H1 (cell line): ENCODE measurements around the gene C5orf46. TPM values are rescaled to one million over a fixed set of nuclear protein-coding genes. Genes with fewer than 3 reads are reported as not detected.
A peak's percentile ranks its signal among the peaks of the same experiment; 100 is the strongest.

Experiments used
- CTCF ChIA-PET: fragments of 300-600 bp; sonication (Branson Sonifier 250); formaldehyde crosslinking; loops from one replicate; lab custom pipeline; 2021; ENCODE audit not compliant: partially characterized antibody; lab: Charles Lee
- POLR2A ChIA-PET: fragments of 300-600 bp; sonication (Branson Sonifier 250); formaldehyde crosslinking; loops from one replicate; lab custom pipeline; 2021; ENCODE audit warnings: inconsistent platforms; ENCODE audit not compliant: partially characterized antibody; lab: Charles Lee
- DNase-seq, 2 experiments: peaks; one replicate each; pipeline versions ENCODE4 v3.0.0 to v3.0.0-alpha.2; 2010 to 2022; ENCODE audit warnings: low spot score in 2 of 2, low read depth in 1 of 2, mixed read lengths in 1 of 2
- FAIRE-seq: peaks from 2 replicates; lab custom pipeline; 2011; peaks lifted over from hg19 to GRCh38; lab: Jason Lieb, UNC
- H2AFZ ChIP-seq: 2 replicates; pipeline ENCODE4 v1.8.1; 2012; ENCODE audit warnings: low read length, inconsistent platforms
- H2AK5ac ChIP-seq: 2 replicates; pipeline ENCODE4 v1.6.1; 2013; ENCODE audit warnings: low read depth, low read length
- H2BK120ac ChIP-seq: replicated peaks from 2 replicates; pipeline ENCODE3; 2013; ENCODE audit warnings: low read depth, low read length, inconsistent platforms
- H2BK12ac ChIP-seq: 2 replicates; pipeline ENCODE4 v1.6.1; 2013; ENCODE audit warnings: low read depth, low read length
- H2BK15ac ChIP-seq: 2 replicates; pipeline ENCODE4 v1.6.1; 2013; ENCODE audit warnings: low read length
- H2BK20ac ChIP-seq: 2 replicates; pipeline ENCODE4 v1.6.1; 2013; ENCODE audit warnings: low read length
- H2BK5ac ChIP-seq: 2 replicates; pipeline ENCODE4 v1.6.1; 2013; ENCODE audit warnings: low read depth, low read length
- H3K14ac ChIP-seq: 2 replicates; pipeline ENCODE4 v1.6.1; 2013; ENCODE audit warnings: inconsistent platforms; ENCODE audit not compliant: insufficient read length
- H3K18ac ChIP-seq: 2 replicates; pipeline ENCODE4 v1.6.1; 2013; ENCODE audit warnings: low read length; ENCODE audit errors: extremely low read depth
- H3K23ac ChIP-seq: 2 replicates; pipeline ENCODE4 v1.6.1; 2013; ENCODE audit warnings: inconsistent platforms; ENCODE audit not compliant: insufficient read length
- H3K23me2 ChIP-seq: 2 replicates; pipeline ENCODE4 v1.6.1; 2013; ENCODE audit warnings: low read depth, low read length
- H3K27ac ChIP-seq: 2 replicates; pipeline ENCODE4 v1.6.1; 2011; ENCODE audit warnings: low read depth, low read length, inconsistent platforms
- H3K27me3 ChIP-seq, 4 experiments: replicated peaks in 1 of 4; 1 replicate in 1 of 4; 2 replicates in 3 of 4; pipeline versions ENCODE4 v1.6.1 to v1.8.1; 2011 to 2013; ENCODE audit warnings: low read length in 3 of 4, mild to moderate bottlenecking in 3 of 4, inconsistent platforms in 2 of 4, mixed read lengths in 2 of 4, moderate library complexity in 1 of 4; ENCODE audit not compliant: control insufficient read depth in 3 of 4, insufficient read depth in 3 of 4; ENCODE audit errors: extremely low read depth in 1 of 4
- H3K36me3 ChIP-seq, 4 experiments: 2 replicates each; pipeline versions ENCODE4 v1.6.1 to v1.8.1; 2011 to 2013; ENCODE audit warnings: mild to moderate bottlenecking in 4 of 4, low read length in 3 of 4, moderate library complexity in 2 of 4, control low read depth in 1 of 4, inconsistent platforms in 1 of 4; ENCODE audit not compliant: insufficient read depth in 4 of 4, control insufficient read depth in 2 of 4
- H3K4ac ChIP-seq: replicated peaks from 2 replicates; pipeline ENCODE3; 2013; ENCODE audit warnings: low read length, low read depth, mixed read lengths, inconsistent platforms; ENCODE audit not compliant: insufficient read length
- H3K4me1 ChIP-seq, 4 experiments: replicated peaks in 1 of 4; 1 replicate in 1 of 4; 2 replicates in 3 of 4; pipeline versions ENCODE4 v1.6.1 to v1.8.1; 2011 to 2013; ENCODE audit warnings: low read length in 3 of 4, inconsistent platforms in 2 of 4, mixed read lengths in 1 of 4; ENCODE audit not compliant: insufficient read depth in 4 of 4, control insufficient read depth in 3 of 4
- H3K4me2 ChIP-seq, 2 experiments: 2 replicates each; pipeline versions ENCODE4 v1.6.1 to v1.8.1; 2011 to 2013; ENCODE audit warnings: low read depth in 2 of 2, low read length in 2 of 2, control low read depth in 1 of 2, inconsistent platforms in 1 of 2, mild to moderate bottlenecking in 1 of 2; ENCODE audit not compliant: insufficient read depth in 1 of 2
- H3K4me3 ChIP-seq, 4 experiments: fragments of 200-600, 300-600 bp in 1 of 4; sonication (generic), shearing (Covaris generic), sonication (Bioruptor Twin) in 1 of 4; 2 replicates each; pipeline versions ENCODE4 v1.5.1 to v1.8.1; 2011 to 2016; ENCODE audit warnings: low read length in 4 of 4, low read depth in 3 of 4, control low read depth in 2 of 4, inconsistent platforms in 2 of 4, mild to moderate bottlenecking in 2 of 4, mixed read lengths in 1 of 4, moderate library complexity in 1 of 4; ENCODE audit not compliant: insufficient read depth in 2 of 4; ENCODE audit errors: extremely low read depth in 1 of 4
- H3K56ac ChIP-seq: replicated peaks from 2 replicates; pipeline ENCODE3; 2013; ENCODE audit warnings: low read depth, mild to moderate bottlenecking, mixed read lengths, low read length, inconsistent platforms; ENCODE audit not compliant: insufficient read length
- H3K79me1 ChIP-seq: 2 replicates; pipeline ENCODE4 v1.6.1; 2013; ENCODE audit warnings: low read depth, low read length, control low read depth
- H3K79me2 ChIP-seq, 2 experiments: 2 replicates each; pipeline versions ENCODE4 v1.6.1 to v1.8.1; 2012 to 2013; ENCODE audit warnings: low read length in 2 of 2, mild to moderate bottlenecking in 2 of 2, inconsistent platforms in 1 of 2; ENCODE audit not compliant: insufficient read depth in 2 of 2, control insufficient read depth in 1 of 2
- H3K9ac ChIP-seq, 4 experiments: replicated peaks in 1 of 4; 1 replicate in 1 of 4; 2 replicates in 3 of 4; pipeline versions ENCODE4 v1.6.1 to v1.8.1; 2011 to 2013; ENCODE audit warnings: low read depth in 3 of 4, low read length in 3 of 4, control low read depth in 2 of 4, mild to moderate bottlenecking in 2 of 4, moderate library complexity in 2 of 4, inconsistent platforms in 1 of 4; ENCODE audit errors: extremely low read depth in 1 of 4
- H3K9me3 ChIP-seq, 2 experiments: 2 replicates each; pipeline versions ENCODE4 v1.6.1 to v1.8.1; 2012 to 2013; ENCODE audit warnings: mild to moderate bottlenecking in 2 of 2, moderate library complexity in 2 of 2, control low read depth in 1 of 2, inconsistent platforms in 1 of 2, low read depth in 1 of 2, low read length in 1 of 2, mixed read lengths in 1 of 2; ENCODE audit not compliant: insufficient read depth in 2 of 2
- H4K20me1 ChIP-seq, 2 experiments: replicated peaks in 1 of 2; 2 replicates each; pipeline versions ENCODE3 to v1.8.1; 2011 to 2013; ENCODE audit warnings: inconsistent platforms in 2 of 2, low read length in 2 of 2, mild to moderate bottlenecking in 1 of 2; ENCODE audit not compliant: insufficient read depth in 2 of 2, control insufficient read depth in 1 of 2
- H4K5ac ChIP-seq: 2 replicates; pipeline ENCODE4 v1.6.1; 2013; ENCODE audit warnings: low read length, low read depth, mixed read lengths, inconsistent platforms; ENCODE audit not compliant: insufficient read length
- H4K8ac ChIP-seq: 2 replicates; pipeline ENCODE4 v1.8.0; 2013; ENCODE audit warnings: mild to moderate bottlenecking, moderate library complexity, low read length, inconsistent platforms; ENCODE audit not compliant: insufficient read depth; ENCODE audit errors: extremely low read depth
- H4K91ac ChIP-seq: replicated peaks from 2 replicates; pipeline ENCODE3; 2013; ENCODE audit warnings: low read length, mixed read lengths, inconsistent platforms; ENCODE audit not compliant: insufficient read length
- BACH1 ChIP-seq: IDR thresholded peaks from 2 replicates; pipeline ENCODE4 v1.6.1; 2012; ENCODE audit warnings: low read length, improper control_type of control experiment
- BRCA1 ChIP-seq: IDR thresholded peaks from 2 replicates; pipeline ENCODE4 v1.6.1; 2012; ENCODE audit warnings: low read depth, low read length, improper control_type of control experiment
- CBX5 ChIP-seq: fragments of 300-800, 300-1000 bp; sonication (generic); IDR thresholded peaks from 2 replicates; pipeline ENCODE4 v1.7.1; 2016; ENCODE audit warnings: antibody characterized with exemption, low read length, low read depth
- CHD2 ChIP-seq: IDR thresholded peaks from 2 replicates; pipeline ENCODE4 v1.6.1; 2012; ENCODE audit warnings: low read length, improper control_type of control experiment
- GTF2F1 ChIP-seq: IDR thresholded peaks from 2 replicates; pipeline ENCODE4 v1.6.1; 2012; ENCODE audit warnings: low read depth, low read length, improper control_type of control experiment, borderline replicate concordance
- POLR2AphosphoS5 ChIP-seq: IDR thresholded peaks from 2 replicates; pipeline ENCODE4 v1.6.1; 2011; ENCODE audit warnings: low read depth, low read length
- RAD21 ChIP-seq, 2 experiments: IDR thresholded peaks in 1 of 2; conservative IDR thresholded peaks in 1 of 2; 2 replicates each; pipeline ENCODE4 v1.6.1; 2011; ENCODE audit warnings: low read depth in 2 of 2, low read length in 2 of 2, improper control_type of control experiment in 1 of 2, inconsistent platforms in 1 of 2, mild to moderate bottlenecking in 1 of 2, moderate library complexity in 1 of 2
- TBP ChIP-seq: IDR thresholded peaks from 2 replicates; pipeline ENCODE4 v1.6.1; 2011; ENCODE audit warnings: low read depth, low read length, improper control_type of control experiment
- TEAD4 ChIP-seq: IDR thresholded peaks from 2 replicates; pipeline ENCODE4 v1.6.1; 2012; ENCODE audit warnings: low read depth, low read length, inconsistent platforms, mixed read lengths
- YY1 ChIP-seq: IDR thresholded peaks from 2 replicates; pipeline ENCODE4 v1.6.1; 2011; ENCODE audit warnings: low read depth, mild to moderate bottlenecking, low read length
- WGBS, 2 experiments: shearing (Covaris generic) in 1 of 2; methylation state at CpG; one replicate each; pipeline versions ENCODE4 v1.1.6 to v1.1.7; 2013 to 2015; ENCODE audit warnings: low lambda C conversion rate in 2 of 2, mixed read lengths in 2 of 2, inconsistent platforms in 1 of 2, low coverage in 1 of 2, missing lambda C conversion rate in 1 of 2; ENCODE audit not compliant: insufficient replicate concordance in 2 of 2, insufficient coverage in 1 of 2, insufficient read length in 1 of 2; ENCODE audit errors: extremely low coverage in 1 of 2, missing lambda C conversion rate in 1 of 2; 5-methylcytosine and 5-hydroxymethylcytosine counted together
- polyA plus RNA-seq, 7 experiments: library from polyadenylated mRNA; depleted of rRNA in 3 of 7; stranded (reverse) in 5 of 7; unstranded in 2 of 7; fragments of >200 nt in 5 of 7; fragments of 200-250 nt in 2 of 7; gene quantifications; 1 replicate in 5 of 7; 2 replicates in 1 of 7; 4 replicates in 1 of 7; pipeline versions ENCODE4 v1.2.1 to v1.2.3, GENCODE V29; 2011 to 2013; ENCODE audit warnings: missing spikeins in 2 of 7, mixed read lengths in 2 of 7
- total RNA-seq: library from RNA; stranded (reverse); fragmentation: NEBNext Ultra II Directional; extraction: Animal tissue kit (Norgen Biotek cat#: 25700); gene quantifications from 2 replicates; pipeline ENCODE4 v1.2.1, GENCODE V29; 2021

The C5orf46 gene
- total and polyA plus RNA-seq, 2 of the 8 experiments (the other 6 are each of a cell fraction or from before 2014, with no cell fraction given) = not detected

GRCh38 chr5:147857302-147858129 lies 48.8 kb downstream of the C5orf46 start:
- H3K4me1 ChIP-seq = peaks cover 2 to 16% (median 13%) of the 10 kb centered on the region in 4 experiments; a peak in 5 of 7 replicates
- peak; percentile 99 for FAIRE-seq
- TF ChIP-seq YY1 (peak; percentile 31; the same call in 1 of the 2 replicates), TEAD4 (peak; percentile 64; the same call in 1 of the 2 replicates), POLR2AphosphoS5 (peak; percentile 71; the same call in 1 of the 2 replicates), CBX5 (no peak), GTF2F1 (0 out of 2 replicates have a peak, but pooled peaks have one; percentile 63), TBP (no peak), BRCA1 (peak; percentile 8; the same call in 1 of the 2 replicates), CHD2 (0 out of 2 replicates have a peak, but pooled peaks have one; percentile 7), RAD21 (IDR thresholded peaks at IDR 0.05 in 1 of 2, conservative IDR thresholded peaks at IDR 0.05 in 1 of 2; ENCODE audit: low read depth in 2 of 2, low read length in 2 of 2) (peak; percentile 85 to 86), BACH1 (0 out of 2 replicates have a peak, but pooled peaks have one; percentile 3)

More at GRCh38 chr5:147857302-147858129, 48.8 kb downstream of the C5orf46 start:
- Histone ChIP-seq H2BK15ac (no peak overlapping the region), H2AFZ (no peak overlapping the region), H4K20me1 (no peaks in the 10 kb centered on the region), H2BK120ac (no peak overlapping the region), H3K4me3 (no peak overlapping the region), H3K14ac (no peak overlapping the region), H3K56ac (no peak overlapping the region), H3K4ac (no peak overlapping the region), H2BK20ac (no peak overlapping the region), H4K8ac (no peak overlapping the region), H3K79me2 (peaks cover 0 to 12% of the 10 kb centered on the region in 2 experiments; a peak in 2 of 4 replicates), H2BK5ac (no peak overlapping the region), H3K36me3 (peaks cover 0 to 15% (median under 1%) of the 10 kb centered on the region in 4 experiments; a peak in 2 of 8 replicates), H3K9ac (no peak overlapping the region), H3K4me2 (no peak overlapping the region), H3K27ac (no peak overlapping the region), H3K23me2 (no peaks in the 10 kb centered on the region), H3K23ac (no peak overlapping the region), H3K79me1 (no peaks in the 10 kb centered on the region), H4K5ac (peak overlapping the region; percentile 18), H4K91ac (no peak overlapping the region), H3K18ac (no peak overlapping the region), H2AK5ac (no peak overlapping the region), H2BK12ac (no peak overlapping the region), H3K9me3 (no peaks in the 10 kb centered on the region), H3K27me3 (no peaks in the 10 kb centered on the region)
- 7% methylated on average over 2 of the region's 2 CpGs; no CpG with 5 or more reads in 1 of the 2 experiments for WGBS, 2 experiments
- peak; percentile 50 to 76 for DNase-seq
- POLR2A ChIA-PET = interaction anchor here (0.5 to 26.7 kb wide), 13 partner anchors 5 to 1920 kb away, joined by 3 to 730 read pairs (median 8); partner anchors contain the start of gene SCGB3A2
- CTCF ChIA-PET = interaction anchor here (0.8 to 9.2 kb wide), 19 partner anchors 9 to 230 kb away, joined by 3 to 126 read pairs (median 4); partner anchors contain the start of gene SCGB3A2
